Motor neuron (in vitro differentiated cells): ENCODE data around the gene AUTS2. TPM values are rescaled to one million over a fixed set of nuclear protein-coding genes. Genes with fewer than 3 reads are reported as not detected.

Experiments
- ATAC-seq, 8 experiments: fragments of 200-7000 bp; cut with Tn5 transposase; replicated peaks in 6 of 8; 2 replicates each; pipeline ENCODE4 v1.8.0; 2021; ENCODE audit warnings: mild to moderate bottlenecking in 8 of 8, moderate library complexity in 8 of 8
- H3K27ac ChIP-seq, 2 donors: fragments of 250-450 bp; sonication (Bioruptor Pico); 2 replicates each; pipeline ENCODE4 v1.9.0; 2021; ENCODE audit warnings: antibody characterized with exemption in 2 of 2, mild to moderate bottlenecking in 2 of 2, moderate library complexity in 1 of 2
- H3K4me1 ChIP-seq, 2 donors: fragments of 250-450 bp; sonication (Bioruptor Pico); replicated peaks in 1 of 2; 2 replicates each; pipeline ENCODE4 v1.6.1; 2021; ENCODE audit warnings: antibody characterized with exemption in 2 of 2, mild to moderate bottlenecking in 2 of 2, moderate library complexity in 1 of 2
- H3K4me3 ChIP-seq, 5 donors: fragments of 250-450 bp; sonication (Bioruptor Pico); 2 replicates each; pipeline ENCODE4 v1.9.0; 2021; ENCODE audit warnings: antibody characterized with exemption in 5 of 5, mild to moderate bottlenecking in 5 of 5, moderate library complexity in 4 of 5
- WGBS, 10 experiments: fragments of 450-650 bp; shearing (Covaris generic); methylation state at CpG; one replicate each; pipeline ENCODE4 v1.0.0; 2022; 5-methylcytosine and 5-hydroxymethylcytosine counted together
- in situ Hi-C, 9 experiments: fragments of 400-800 bp; cut with MboI; loops; one replicate each; pipeline ENCODE4 v1.15.0; 2021; ENCODE audit warnings: low sequenced_read_pairs in 9 of 9, low pct_unique_long_range_greater_than_20kb in 2 of 9; ENCODE audit not compliant: unreplicated experiment in 9 of 9
- total RNA-seq, 8 experiments: library from RNA; unstranded; fragments of 300-600 nt; gene quantifications; 2 replicates each; pipeline versions ENCODE4 v1.2.3 to v1.2.4, GENCODE V29; 2022

The AUTS2 gene
- total RNA-seq, 8 experiments from 2014 or later = 0.49 to 68.6 (median 32.2) TPM

DNA sequence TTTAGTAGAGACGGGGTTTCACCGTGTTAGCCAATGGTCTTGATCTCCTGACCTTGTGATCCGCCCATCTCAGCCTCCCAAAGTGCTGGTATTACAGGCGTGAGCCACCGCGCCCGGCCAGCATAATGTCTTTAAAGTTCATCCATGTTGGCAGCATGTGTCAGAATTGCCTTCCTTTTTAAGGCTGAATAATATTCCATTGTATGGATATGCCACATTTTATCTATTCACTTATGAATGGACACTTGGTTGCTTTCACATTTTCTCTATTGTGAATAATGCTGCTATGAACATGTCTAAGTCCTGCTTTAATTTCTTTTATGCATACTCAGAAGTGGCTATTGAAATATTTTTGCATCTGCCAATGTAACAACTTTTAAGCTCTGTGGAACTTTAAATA lies 779.7 kb downstream of the AUTS2 start:
- H3K27ac ChIP-seq = no peak overlapping the region
- peaks cover 17 to 45% of the 10 kb centered on the region in 2 donors for H3K4me1 ChIP-seq
- in situ Hi-C loops = no loop called here
- no peak overlapping the region for H3K4me3 ChIP-seq
- no peak for ATAC-seq
- 86 to 100% (median 94%) methylated on average over 2 to 7 of the region's 7 CpGs; no CpG with 5 or more reads in 3 of the 10 experiments for WGBS, 10 experiments

DNA sequence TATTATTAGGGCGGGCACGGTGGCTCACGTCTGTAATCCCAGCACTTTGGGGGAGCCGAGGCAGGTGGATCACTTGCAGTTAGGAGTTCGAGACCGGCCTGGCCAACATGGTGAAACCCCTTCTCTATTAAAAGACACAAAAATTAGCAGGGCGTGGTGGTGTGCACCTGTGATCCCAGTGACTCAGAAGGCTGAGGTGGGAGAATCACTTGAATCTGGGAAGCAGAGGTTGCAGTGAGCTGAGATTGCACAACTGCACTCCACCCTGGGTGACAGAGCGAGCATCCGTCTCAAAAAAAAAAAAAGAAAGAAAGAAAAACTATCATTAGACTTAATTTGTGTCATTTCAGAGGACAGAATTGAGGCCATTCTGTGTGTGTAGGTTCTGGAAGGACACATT lies 780.9 kb downstream of the AUTS2 start:
- Histone ChIP-seq H3K4me1 (peaks cover 23 to 45% of the 10 kb centered on the region in 2 donors), H3K4me3 (no peak overlapping the region), H3K27ac (no peak overlapping the region)
- 56 to 96% (median 84%) methylated on average over 3 to 7 of the region's 9 CpGs; no CpG with 5 or more reads in 4 of the 10 experiments for WGBS, 10 experiments
- in situ Hi-C loops = no loop called here
- no peak for ATAC-seq

DNA sequence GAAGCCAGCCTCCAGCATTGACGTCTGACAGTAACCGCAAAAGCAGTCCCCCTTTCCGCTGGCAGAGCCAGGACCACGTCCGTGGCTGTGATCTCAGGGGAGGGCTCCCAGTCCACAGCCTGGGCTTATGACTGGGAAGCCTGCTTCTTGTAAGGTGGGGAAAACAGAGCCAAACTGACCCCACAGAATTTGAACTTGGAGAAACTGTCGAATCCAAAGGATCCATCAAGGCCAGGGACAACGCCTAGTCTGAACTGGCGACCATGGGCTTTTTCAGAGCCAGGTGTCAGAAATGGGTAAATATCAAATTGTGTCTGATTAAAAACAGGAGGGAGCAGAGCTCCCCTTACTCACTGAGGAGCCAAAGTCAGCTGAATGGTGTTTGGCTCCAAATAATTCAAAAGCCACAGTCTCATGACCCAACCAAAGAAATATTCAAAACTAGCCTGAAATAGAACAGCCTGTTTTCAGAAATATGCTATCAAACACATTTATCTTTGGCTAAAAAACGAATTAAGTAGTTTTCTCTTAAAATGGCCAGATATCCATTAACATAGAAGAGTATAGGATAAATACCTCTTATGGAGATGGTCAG lies 782.2 kb downstream of the AUTS2 start:
- in situ Hi-C loops = no loop called here
- Histone ChIP-seq H3K4me1 (peaks cover 26 to 38% of the 10 kb centered on the region in 2 donors), H3K4me3 (no peak overlapping the region), H3K27ac (no peak overlapping the region)
- 0 to 94% (median 56%) methylated on average over 1 to 6 of the region's 9 CpGs for WGBS, 10 experiments
- ATAC-seq = no peak

DNA sequence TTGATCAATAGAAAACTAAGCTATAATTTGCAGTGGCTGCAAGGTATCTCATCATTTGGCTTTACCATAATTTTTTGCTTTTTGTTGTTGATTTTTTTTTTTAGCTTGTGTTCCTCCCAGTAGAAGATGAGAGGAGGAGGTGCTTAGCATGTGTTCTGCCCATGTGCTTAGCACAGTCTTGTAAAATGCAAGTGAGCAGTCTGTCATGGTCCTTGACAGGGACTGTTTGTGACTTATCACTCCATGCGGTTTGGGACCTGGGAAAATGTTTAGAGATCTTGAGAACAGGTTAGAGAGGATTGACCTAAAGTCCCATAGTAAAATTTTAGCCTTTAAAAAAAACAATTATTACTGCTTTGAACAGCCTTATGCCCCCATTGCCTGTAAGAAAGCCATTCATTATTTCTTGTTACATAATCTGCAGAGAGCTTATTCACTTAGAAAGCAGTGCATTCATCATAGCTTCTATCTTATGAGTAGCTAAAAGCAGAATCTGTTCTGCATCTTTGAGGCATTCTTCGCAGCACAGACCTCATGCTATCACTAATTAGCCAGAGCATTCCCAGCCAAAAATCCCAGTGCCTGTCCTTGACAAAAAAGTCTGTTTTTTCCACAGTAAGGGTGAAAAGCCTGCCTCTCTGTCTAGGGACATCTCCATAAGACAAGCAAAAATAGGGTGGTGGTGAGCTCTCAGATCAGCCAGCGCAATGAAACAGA lies 784.9 kb downstream of the AUTS2 start:
- WGBS, 10 experiments = 13 to 100% (median 54%) methylated on average over 1 to 3 of the region's 3 CpGs; no CpG with 5 or more reads in 2 of the 10 experiments
- ATAC-seq = peak in 5 of 8 experiments; percentile 6 to 67 (median 62)
- Histone ChIP-seq H3K4me1 (peaks cover 17 to 22% of the 10 kb centered on the region in 2 donors), H3K27ac (no peak overlapping the region), H3K4me3 (no peak overlapping the region)
- in situ Hi-C loops = no loop called here

DNA sequence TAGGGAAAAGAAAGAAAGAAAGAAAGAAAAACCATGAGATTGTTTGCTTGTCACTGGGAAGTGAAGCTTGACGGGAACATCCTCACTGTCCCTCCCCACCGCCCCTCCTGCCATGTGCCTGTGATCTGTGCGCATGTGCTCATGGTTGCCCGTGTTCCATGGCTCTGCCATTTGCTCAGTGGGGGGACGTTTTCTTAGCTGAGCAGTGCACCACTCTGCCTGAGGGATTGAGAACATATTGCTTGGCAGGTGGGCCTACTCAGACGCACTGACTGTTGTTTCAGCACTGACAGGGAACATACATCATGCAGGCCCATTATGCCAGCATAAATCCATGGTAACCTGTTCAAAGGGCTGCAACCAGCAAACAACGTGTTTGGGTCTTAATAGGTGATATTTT lies 785.7 kb downstream of the AUTS2 start:
- in situ Hi-C loops = no loop called here

DNA sequence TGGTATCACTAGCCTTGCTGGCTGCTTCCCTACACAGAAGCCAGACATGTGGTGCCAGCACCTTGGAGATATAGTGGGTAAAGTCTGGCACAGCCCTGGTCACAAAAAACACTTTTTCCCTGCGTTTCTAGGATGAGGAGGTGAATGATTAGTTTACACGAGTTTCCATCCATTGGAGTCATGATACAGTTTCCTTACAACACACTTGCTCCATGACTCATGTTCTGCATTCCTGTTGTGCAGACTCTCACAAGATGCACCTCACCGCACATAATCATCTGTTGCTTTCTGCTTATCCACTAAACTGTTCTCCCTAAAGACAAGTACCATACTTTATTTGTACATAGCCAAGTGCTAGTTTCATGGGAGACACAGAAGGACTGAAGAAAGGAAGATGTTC lies 786.6 kb downstream of the AUTS2 start:
- 0 to 100% (median 89%) methylated on average over 1 to 3 of the region's 3 CpGs; no CpG with 5 or more reads in 1 of the 10 experiments for WGBS, 10 experiments
- H3K27ac ChIP-seq = no peak overlapping the region
- no peak for ATAC-seq

More for the DNA sequence above, 785.7 kb downstream of the AUTS2 start:
- H3K27ac ChIP-seq = no peak overlapping the region
- no peak overlapping the region for H3K4me3 ChIP-seq
- H3K4me1 ChIP-seq = peaks cover 17 to 22% of the 10 kb centered on the region in 2 donors
- WGBS, 10 experiments = 46 to 75% (median 60%) methylated on average over 2 to 6 of the region's 7 CpGs; no CpG with 5 or more reads in 5 of the 10 experiments
- ATAC-seq = peak in 5 of 8 experiments; percentile 67 to 89 (median 76)

DNA sequence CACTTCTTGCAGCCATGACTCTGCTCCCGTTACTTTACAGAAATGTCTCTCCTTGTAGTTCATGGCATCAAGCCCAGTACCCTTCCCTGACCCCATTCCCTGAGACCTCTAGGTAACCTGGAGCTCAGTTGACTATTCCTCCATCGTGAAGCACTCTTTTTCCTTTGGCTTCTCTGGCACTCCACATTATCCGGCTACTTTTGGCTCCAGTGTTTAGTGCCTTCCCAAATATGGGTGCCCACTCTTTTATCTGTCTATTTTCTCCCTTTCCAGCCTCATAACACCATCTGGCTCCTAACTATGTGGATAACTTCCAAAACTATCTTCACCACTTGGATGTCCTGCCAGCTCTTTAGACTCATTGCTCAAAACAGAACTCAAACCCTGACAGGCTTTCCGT lies 788.9 kb downstream of the AUTS2 start:
- no peak for ATAC-seq
- WGBS, 10 experiments = 25 to 100% (median 78%) methylated on average over 1 to 4 of the region's 4 CpGs
- no peak overlapping the region for H3K4me3 ChIP-seq
- H3K27ac ChIP-seq = no peak overlapping the region
- in situ Hi-C loops = no loop called here
- peaks cover 17 to 22% of the 10 kb centered on the region in 2 donors for H3K4me1 ChIP-seq

More for the DNA sequence above, 786.6 kb downstream of the AUTS2 start:
- H3K4me3 ChIP-seq = no peak overlapping the region
- in situ Hi-C loops = no loop called here
- H3K4me1 ChIP-seq = peaks cover 17 to 22% of the 10 kb centered on the region in 2 donors

DNA sequence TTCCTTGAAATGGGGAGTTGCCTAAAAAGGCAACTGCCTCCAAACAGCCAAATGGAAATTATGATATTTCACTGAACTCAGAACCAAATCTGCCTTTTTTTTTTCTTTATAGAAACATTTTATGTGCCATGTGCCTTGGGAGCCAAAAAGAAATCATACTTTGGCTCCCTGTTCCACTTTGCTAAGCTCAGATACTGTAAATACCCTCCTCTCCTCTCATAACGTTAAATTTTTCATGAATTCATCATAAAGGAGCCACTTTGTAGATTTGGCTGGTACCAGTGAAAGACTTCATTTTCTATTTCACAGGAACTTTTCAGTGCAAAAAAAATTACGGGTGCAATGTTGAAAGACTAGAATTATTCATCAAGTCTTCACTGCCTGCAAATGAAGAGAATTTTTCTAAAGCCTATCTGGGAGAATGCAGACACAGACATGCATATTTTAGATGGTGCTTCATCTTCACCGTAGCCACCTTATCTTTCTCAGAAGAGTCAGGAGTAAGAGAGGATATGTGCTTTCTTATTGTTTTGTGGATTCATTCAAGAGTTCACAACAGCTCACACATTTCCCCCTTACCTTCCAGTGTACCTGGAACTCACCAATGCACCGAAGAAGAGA lies 791.4 kb downstream of the AUTS2 start:
- no peak for ATAC-seq
- Histone ChIP-seq H3K27ac (no peak overlapping the region), H3K4me3 (no peak overlapping the region), H3K4me1 (peaks cover 10% of the 10 kb centered on the region in 2 donors)
- in situ Hi-C loops = no loop called here
- WGBS, 10 experiments = 27 to 100% (median 83%) methylated on average over 1 to 4 of the region's 4 CpGs

DNA sequence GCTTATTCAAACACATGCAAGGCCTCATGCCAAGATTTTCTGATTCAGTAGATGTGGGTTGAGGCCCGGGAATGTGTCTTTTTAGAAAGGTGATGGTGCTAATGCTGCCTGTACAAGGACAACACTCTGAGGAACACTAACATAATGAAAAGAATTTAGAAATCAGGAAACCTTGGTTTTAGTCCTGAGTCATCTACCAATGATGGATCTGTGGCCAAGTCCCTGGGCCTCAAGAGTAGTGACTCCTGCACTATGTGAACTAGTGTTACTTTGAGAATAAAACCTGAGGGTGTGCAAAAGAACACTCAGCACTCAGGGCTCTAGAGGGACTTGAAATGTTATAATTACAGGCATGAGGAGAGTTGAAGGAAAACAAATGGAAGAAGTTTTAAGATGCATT lies 792.0 kb downstream of the AUTS2 start:
- in situ Hi-C loops = no loop called here
- H3K27ac ChIP-seq = no peak overlapping the region
- peaks cover 9 to 10% of the 10 kb centered on the region in 2 donors for H3K4me1 ChIP-seq
- 100% methylated on average over 1 of the region's 1 CpG; no CpG with 5 or more reads in 8 of the 10 experiments for WGBS, 10 experiments
- no peak overlapping the region for H3K4me3 ChIP-seq
- ATAC-seq = no peak

DNA sequence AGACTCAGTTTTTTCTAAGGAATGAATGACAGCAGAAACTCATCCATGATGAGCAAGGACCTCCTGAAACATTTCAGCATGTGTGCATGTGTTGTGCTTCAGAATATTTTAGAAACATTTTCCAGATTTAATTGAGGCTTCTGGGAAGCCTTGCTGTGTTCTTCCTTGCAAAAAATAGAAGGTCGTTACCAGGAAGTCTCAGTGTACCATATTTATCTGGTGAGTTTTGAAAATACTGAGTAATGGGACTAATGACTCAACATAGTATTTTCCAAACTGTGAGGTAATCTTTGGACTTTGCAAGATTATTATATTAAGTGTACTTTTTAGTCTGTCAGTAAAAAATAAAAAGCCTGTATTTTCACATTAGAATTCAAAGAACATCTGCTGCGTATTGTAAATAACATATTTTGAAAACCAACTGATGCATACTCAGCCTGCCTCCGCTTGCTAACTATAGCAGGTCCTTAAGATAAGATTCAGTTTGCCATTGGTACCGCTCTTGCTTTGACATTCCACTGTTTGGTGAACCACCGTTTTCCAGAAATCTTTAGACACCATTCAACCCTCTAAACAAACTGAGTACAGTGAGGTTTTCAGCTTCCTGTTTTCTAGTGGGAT lies 794.1 kb downstream of the AUTS2 start:
- 8 to 100% (median 90%) methylated on average over 3 to 5 of the region's 5 CpGs; no CpG with 5 or more reads in 1 of the 10 experiments for WGBS, 10 experiments
- in situ Hi-C loops = no loop called here
- no peak overlapping the region for H3K27ac ChIP-seq
- H3K4me3 ChIP-seq = no peak overlapping the region
- H3K4me1 ChIP-seq = peaks cover 9 to 10% of the 10 kb centered on the region in 2 donors
- ATAC-seq = peak in 2 of 8 experiments; percentile 13 to 25

DNA sequence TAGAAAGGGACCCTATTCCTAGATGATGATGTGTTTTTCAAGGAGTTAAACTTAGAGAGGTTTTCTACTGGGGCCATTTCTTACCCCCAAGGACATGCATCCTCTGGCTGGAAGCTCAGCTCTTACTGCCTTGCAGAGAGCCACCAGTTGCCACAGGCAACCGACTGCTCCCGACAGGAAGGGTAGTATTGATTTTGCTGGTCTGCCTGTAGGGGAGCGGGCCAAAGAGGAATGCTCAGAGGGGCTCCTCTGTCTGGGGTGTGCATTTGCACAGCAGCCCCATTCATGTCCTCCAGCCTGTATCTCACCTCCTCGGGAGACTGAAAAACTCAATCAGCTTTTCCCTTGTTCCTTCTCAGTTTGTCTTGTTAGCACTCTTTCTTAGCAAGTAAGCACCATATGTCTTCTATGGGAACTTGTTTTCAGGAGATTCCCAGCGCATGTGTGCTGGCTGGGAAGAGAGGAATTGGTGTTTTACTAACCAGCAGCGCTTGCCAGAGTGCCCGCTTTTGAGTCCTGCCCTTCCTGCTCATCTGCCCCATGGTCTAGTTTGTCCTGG lies 794.7 kb downstream of the AUTS2 start:
- ATAC-seq = peak in 5 of 8 experiments; percentile 71 to 98 (median 78)
- in situ Hi-C loops = no loop called here
- peaks cover 9 to 10% of the 10 kb centered on the region in 2 donors for H3K4me1 ChIP-seq
- no peak overlapping the region for H3K27ac ChIP-seq
- H3K4me3 ChIP-seq = no peak overlapping the region
- WGBS, 10 experiments = 0 to 71% (median 41%) methylated on average over 1 to 6 of the region's 7 CpGs; no CpG with 5 or more reads in 1 of the 10 experiments

DNA sequence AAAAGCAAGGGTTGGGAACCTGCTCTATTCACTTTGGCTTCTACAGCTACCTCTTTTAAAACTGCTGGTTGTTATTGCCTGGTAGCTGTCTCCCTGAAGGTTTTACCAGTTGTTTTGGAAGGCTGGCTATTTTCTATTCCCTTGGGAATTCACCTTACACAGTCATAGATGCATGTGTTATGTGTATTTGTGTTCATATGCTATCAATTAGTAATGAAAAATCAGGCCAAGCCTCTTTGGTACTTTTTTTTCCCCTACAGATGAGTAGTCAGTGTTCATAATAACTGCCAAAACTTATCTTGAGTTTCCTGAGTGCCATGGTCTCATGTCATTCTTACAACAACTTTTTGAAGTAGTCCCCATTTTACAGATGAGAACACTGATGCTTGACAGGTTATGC lies 795.7 kb downstream of the AUTS2 start:
- no peak overlapping the region for H3K27ac ChIP-seq
- H3K4me1 ChIP-seq = peaks cover 9 to 10% of the 10 kb centered on the region in 2 donors
- no peak overlapping the region for H3K4me3 ChIP-seq
- in situ Hi-C loops = no loop called here
- no peak for ATAC-seq
